Sigmoid colon (tissue), 4 donors: ENCODE data around the gene AP3S1.

Experiments
- EP300 ChIP-seq, 4 donors: sonication (generic); formaldehyde crosslinking; IDR thresholded peaks; one replicate each; pipeline ENCODE4 v1.6.1; 2017; ENCODE audit warnings: antibody characterized with exemption in 4 of 4
- POLR2A ChIP-seq, 2 donors: fragments of 450-650 bp; IDR thresholded peaks; one replicate each; pipeline ENCODE4 v1.6.1; 2016; ENCODE audit warnings: antibody characterized with exemption in 2 of 2, mild to moderate bottlenecking in 2 of 2, moderate library complexity in 2 of 2
- POLR2AphosphoS5 ChIP-seq, 4 donors: sonication (generic); formaldehyde crosslinking; IDR thresholded peaks; one replicate each; pipeline ENCODE4 v1.6.1; 2017; ENCODE audit warnings: antibody characterized with exemption in 4 of 4
- TF ChIP-seq, protein P1 (sequence below), 4 experiments: fragments of 450-650 bp in 3 of 4; fragments of 200-600 bp in 1 of 4; IDR thresholded peaks; one replicate each; pipeline ENCODE4 v1.5.1; 2016 to 2019; ENCODE audit warnings: antibody characterized with exemption in 4 of 4, mild to moderate bottlenecking in 3 of 4, moderate library complexity in 2 of 4

DNA sequence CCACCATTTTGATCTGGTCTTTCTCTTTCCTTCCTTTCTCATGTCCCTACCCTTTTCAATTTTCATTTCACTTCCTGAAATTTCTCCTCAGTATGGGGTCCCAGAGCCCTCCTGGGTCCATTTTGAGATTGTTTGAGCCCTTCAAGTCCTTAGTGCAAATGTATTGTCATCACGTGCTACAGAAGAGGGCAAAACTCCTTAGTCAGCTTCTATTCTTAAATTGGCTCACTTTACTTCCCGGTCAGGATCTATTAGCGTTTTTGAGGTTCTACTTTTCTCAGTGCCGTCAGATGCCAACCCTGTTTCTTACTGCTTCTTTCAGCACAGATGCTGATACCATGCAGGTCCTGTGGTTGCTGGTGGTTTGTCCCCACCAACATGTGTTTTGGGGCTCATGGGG, 6.3 kb upstream of the AP3S1 start:
- TF ChIP-seq, protein P1, sequence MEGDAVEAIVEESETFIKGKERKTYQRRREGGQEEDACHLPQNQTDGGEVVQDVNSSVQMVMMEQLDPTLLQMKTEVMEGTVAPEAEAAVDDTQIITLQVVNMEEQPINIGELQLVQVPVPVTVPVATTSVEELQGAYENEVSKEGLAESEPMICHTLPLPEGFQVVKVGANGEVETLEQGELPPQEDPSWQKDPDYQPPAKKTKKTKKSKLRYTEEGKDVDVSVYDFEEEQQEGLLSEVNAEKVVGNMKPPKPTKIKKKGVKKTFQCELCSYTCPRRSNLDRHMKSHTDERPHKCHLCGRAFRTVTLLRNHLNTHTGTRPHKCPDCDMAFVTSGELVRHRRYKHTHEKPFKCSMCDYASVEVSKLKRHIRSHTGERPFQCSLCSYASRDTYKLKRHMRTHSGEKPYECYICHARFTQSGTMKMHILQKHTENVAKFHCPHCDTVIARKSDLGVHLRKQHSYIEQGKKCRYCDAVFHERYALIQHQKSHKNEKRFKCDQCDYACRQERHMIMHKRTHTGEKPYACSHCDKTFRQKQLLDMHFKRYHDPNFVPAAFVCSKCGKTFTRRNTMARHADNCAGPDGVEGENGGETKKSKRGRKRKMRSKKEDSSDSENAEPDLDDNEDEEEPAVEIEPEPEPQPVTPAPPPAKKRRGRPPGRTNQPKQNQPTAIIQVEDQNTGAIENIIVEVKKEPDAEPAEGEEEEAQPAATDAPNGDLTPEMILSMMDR (IDR thresholded peaks at IDR 0.05): no peak
- no peak for TF ChIP-seq POLR2A (IDR thresholded peaks at IDR 0.05)
- TF ChIP-seq EP300 (IDR thresholded peaks at IDR 0.05): no peak
- no peak for TF ChIP-seq POLR2AphosphoS5 (IDR thresholded peaks at IDR 0.05)
